ENCODE measurements around the gene GPR137B.

The GPR137B gene

DNA sequence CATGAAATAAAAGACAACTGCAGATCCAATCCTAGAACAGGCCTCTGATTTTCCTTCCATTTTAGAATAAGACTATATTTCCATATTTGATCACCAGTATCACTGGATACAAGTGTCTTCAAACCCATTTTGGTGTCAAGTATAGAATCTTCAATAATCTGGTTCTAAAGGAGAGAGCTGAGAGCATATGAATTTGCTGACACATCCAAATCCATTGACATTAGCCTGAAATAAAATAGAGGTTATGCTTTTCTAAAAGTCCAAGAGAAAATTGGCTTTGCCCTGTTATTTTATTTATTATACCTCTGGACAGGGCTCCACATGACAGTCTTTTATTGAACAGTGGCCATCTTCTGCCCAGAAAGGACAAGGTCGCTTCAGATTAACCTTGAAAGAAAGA is 110.8 kb downstream of the GPR137B start:
- DNase-seq (ENCODE audit: low read depth in 2 of 2, low spot score in 1 of 2), result no peak

DNA sequence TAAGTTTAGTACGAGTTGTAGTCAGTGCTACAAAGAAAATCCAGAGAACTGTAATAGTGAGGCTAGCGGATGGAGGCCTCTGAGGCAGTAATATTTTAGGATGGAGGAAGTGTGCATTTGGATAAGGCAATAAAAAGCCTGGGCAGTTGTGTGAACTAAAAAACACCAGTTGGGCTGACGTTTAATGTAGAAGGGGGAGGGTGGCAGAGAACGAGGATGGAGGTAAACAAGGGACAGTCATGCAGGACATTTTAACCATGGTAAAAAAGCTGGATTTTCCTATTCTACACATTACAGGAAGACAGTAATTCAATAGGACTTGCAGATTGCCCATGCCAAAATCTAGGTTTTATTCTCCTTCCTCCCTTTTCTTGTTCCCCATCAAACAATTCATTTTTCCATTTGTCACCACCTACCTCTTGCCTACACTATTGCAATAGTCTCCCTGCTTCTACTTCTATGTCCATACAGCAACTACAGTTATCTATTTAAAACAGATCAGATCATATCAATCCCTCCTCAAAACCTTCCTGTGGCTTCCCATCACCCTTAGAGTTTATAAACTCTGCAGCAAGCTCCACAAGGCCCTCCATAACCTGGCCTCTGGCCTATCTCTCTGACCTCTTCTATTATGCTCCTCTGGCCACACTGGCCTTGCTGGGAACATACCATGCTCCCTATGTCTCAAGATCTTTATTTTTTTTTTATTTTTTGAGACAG is 111.7 kb downstream of the GPR137B start:
- DNase-seq (ENCODE audit: low read depth in 2 of 2, low spot score in 1 of 2), result no peak

DNA sequence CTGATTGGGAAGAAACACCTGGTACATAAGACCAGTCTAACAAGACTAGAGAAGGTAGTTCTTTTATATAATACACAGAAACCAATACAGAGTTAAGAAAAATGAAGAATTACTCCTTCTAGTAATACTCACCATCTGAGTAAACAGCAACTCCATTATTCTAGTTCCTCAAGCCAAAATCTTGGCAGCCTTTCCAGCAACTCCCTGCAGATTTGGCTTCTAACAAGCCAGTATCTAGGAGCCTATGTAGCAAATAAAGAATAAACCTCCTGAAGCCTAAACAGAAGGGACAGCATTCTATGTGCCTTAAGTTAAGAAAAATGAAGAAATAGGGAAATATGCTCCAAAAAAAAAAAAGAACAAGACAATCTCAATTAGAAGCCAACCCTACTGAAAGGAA is 114.9 kb downstream of the GPR137B start:
- no peak for DNase-seq (ENCODE audit: low read depth in 2 of 2, low spot score in 1 of 2)

DNA sequence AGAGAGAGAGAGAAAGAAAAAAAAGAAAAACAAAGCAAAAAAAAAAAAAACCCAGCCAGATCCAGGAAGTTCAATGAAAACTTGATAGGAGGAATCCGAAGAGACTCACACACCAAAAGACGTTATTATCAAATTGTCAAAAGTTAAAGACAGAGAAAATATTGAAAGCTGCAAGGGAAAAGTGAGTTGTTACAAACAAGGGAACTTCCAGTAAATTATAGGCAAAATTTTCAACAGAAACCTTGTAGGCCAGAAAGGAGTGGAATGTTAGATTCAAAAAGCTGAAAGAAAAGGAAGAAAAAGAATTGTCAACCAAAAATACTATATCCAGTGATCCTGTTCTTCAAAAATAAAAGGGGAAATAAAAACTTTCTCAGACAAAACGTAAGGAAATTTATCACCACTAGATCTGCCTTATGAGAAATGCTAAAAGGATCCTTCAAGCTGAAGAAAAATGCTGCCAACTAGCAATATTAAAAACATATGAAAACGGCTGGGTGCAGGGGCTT is 115.8 kb downstream of the GPR137B start:
- no peak for DNase-seq (ENCODE audit: low read depth in 2 of 2, low spot score in 1 of 2)

Measured in stimulated activated CD8-positive, alpha-beta memory T cell treated with anti-CD3 and anti-CD28 coated beads, Interleukin-4, amount 100 ng/mL, for 4 hours (primary cell).